CD14-positive monocyte (primary cell): Measurements from ENCODE around the gene GRIFIN. TPM values are rescaled to one million over a fixed set of nuclear protein-coding genes. Genes with fewer than 3 reads are reported as not detected.
A peak's percentile ranks its signal among the peaks of the same experiment; 100 is the strongest.

Source experiments
- DNase-seq, 3 donors: peaks; one replicate each; pipeline ENCODE4 v3.0.0-alpha.2; 2011 to 2022
- H2AFZ ChIP-seq: 2 replicates; pipeline ENCODE4 v1.6.0; 2012; ENCODE audit warnings: mild to moderate bottlenecking, low read depth, low read length, inconsistent platforms; ENCODE audit not compliant: insufficient read depth, poor library complexity, severe bottlenecking
- H3K27ac ChIP-seq, 2 donors: 1 replicate in 1 of 2; 2 replicates in 1 of 2; pipeline ENCODE4 v1.5.1; 2012 to 2013; ENCODE audit warnings: low read length in 2 of 2, control low read depth in 1 of 2, inconsistent platforms in 1 of 2, low read depth in 1 of 2, mild to moderate bottlenecking in 1 of 2
- H3K27me3 ChIP-seq, 2 donors: one replicate each; pipeline versions ENCODE4 v1.6.0 to v1.6.1; 2011 to 2013; ENCODE audit warnings: low read length in 2 of 2; ENCODE audit not compliant: control insufficient read depth in 2 of 2, insufficient read depth in 2 of 2
- H3K36me3 ChIP-seq, 2 donors: replicated peaks in 1 of 2; 1 replicate in 1 of 2; 2 replicates in 1 of 2; pipeline versions ENCODE4 v1.5.1 to v1.6.1; 2012 to 2013; ENCODE audit warnings: low read length in 2 of 2, control low read depth in 1 of 2, inconsistent platforms in 1 of 2, mild to moderate bottlenecking in 1 of 2; ENCODE audit not compliant: insufficient read depth in 2 of 2, control insufficient read depth in 1 of 2
- H3K4me1 ChIP-seq, 2 donors: 1 replicate in 1 of 2; 2 replicates in 1 of 2; pipeline versions ENCODE4 v1.5.1 to v1.6.1; 2012 to 2013; ENCODE audit warnings: low read length in 2 of 2, control low read depth in 1 of 2, inconsistent platforms in 1 of 2, mild to moderate bottlenecking in 1 of 2, moderate library complexity in 1 of 2; ENCODE audit not compliant: insufficient read depth in 2 of 2, control insufficient read depth in 1 of 2
- H3K4me2 ChIP-seq: replicated peaks from 2 replicates; pipeline ENCODE3; 2012; ENCODE audit warnings: low read length, moderate library complexity, mild to moderate bottlenecking; ENCODE audit not compliant: poor library complexity, severe bottlenecking; ENCODE audit errors: extremely low read depth
- H3K4me3 ChIP-seq, 3 experiments: fragments of 200-600 bp in 1 of 3; sonication (generic) in 1 of 3; replicated peaks in 1 of 3; 1 replicate in 2 of 3; 2 replicates in 1 of 3; pipeline ENCODE4 v1.5.1; 2011 to 2013; ENCODE audit warnings: low read length in 3 of 3, mild to moderate bottlenecking in 3 of 3, control low read depth in 2 of 3, low read depth in 2 of 3, inconsistent platforms in 1 of 3, moderate library complexity in 1 of 3
- H3K79me2 ChIP-seq: 2 replicates; pipeline ENCODE4 v1.6.0; 2012; ENCODE audit warnings: mild to moderate bottlenecking, control low read depth, inconsistent platforms, low read length, moderate library complexity; ENCODE audit not compliant: insufficient read depth
- H3K9ac ChIP-seq: 2 replicates; pipeline ENCODE4 v1.6.0; 2017; ENCODE audit warnings: low read length, mild to moderate bottlenecking; ENCODE audit not compliant: insufficient read depth, poor library complexity, severe bottlenecking
- H3K9me3 ChIP-seq, 2 donors: replicated peaks in 1 of 2; 1 replicate in 1 of 2; 2 replicates in 1 of 2; pipeline versions ENCODE4 v1.5.1 to v1.6.1; 2012 to 2013; ENCODE audit warnings: low read length in 2 of 2, control low read depth in 1 of 2; ENCODE audit not compliant: control insufficient read depth in 1 of 2, insufficient read depth in 1 of 2
- H4K20me1 ChIP-seq: 2 replicates; pipeline ENCODE4 v1.6.0; 2012; ENCODE audit warnings: mild to moderate bottlenecking, low read length, control low read depth, moderate library complexity; ENCODE audit not compliant: insufficient read depth
- H3K27ac Mint-ChIP-seq, 7 donors: one replicate each; pipeline ENCODE4 v1.8.0; 2020; ENCODE audit warnings: mild to moderate bottlenecking in 7 of 7, mixed read lengths in 7 of 7, moderate library complexity in 6 of 7, inconsistent platforms in 2 of 7
- H3K27me3 Mint-ChIP-seq, 3 donors: one replicate each; pipeline ENCODE4 v1.8.0; 2021 to 2022; ENCODE audit warnings: low read depth in 3 of 3, mild to moderate bottlenecking in 3 of 3, mixed read lengths in 3 of 3, moderate library complexity in 3 of 3, inconsistent platforms in 1 of 3
- H3K36me3 Mint-ChIP-seq, 2 donors: one replicate each; pipeline ENCODE4 v1.8.0; 2020; ENCODE audit warnings: mixed read lengths in 2 of 2, inconsistent platforms in 1 of 2, mild to moderate bottlenecking in 1 of 2
- H3K4me1 Mint-ChIP-seq: one replicate; pipeline ENCODE4 v1.8.0; 2020; ENCODE audit warnings: mild to moderate bottlenecking, mixed read lengths
- H3K4me3 Mint-ChIP-seq, 2 donors: one replicate each; pipeline ENCODE4 v1.8.0; 2020; ENCODE audit warnings: mild to moderate bottlenecking in 2 of 2, mixed read lengths in 2 of 2, moderate library complexity in 1 of 2
- H3K9me3 Mint-ChIP-seq, 7 donors: one replicate each; pipeline ENCODE4 v1.8.0; 2020 to 2022; ENCODE audit warnings: mixed read lengths in 7 of 7, mild to moderate bottlenecking in 6 of 7, moderate library complexity in 6 of 7, inconsistent platforms in 2 of 7
- CTCF ChIP-seq: fragments of 200-600 bp; IDR thresholded peaks from one replicate; pipeline ENCODE4 v1.8.0; 2022; ENCODE audit warnings: antibody characterized with exemption, mild to moderate bottlenecking
- WGBS: methylation state at CpG from one replicate; pipeline ENCODE4 v1.1.5; 2013; ENCODE audit warnings: missing lambda C conversion rate; ENCODE audit not compliant: insufficient coverage; 5-methylcytosine and 5-hydroxymethylcytosine counted together
- intact Hi-C, 2 donors: fragments of 100-400 bp; cut with micrococcal nuclease; formaldehyde crosslinking; loops; one replicate each; pipeline versions ENCODE4 v1.15.0 to v1.15.1; 2023
- polyA minus RNA-seq: library from RNA; depleted of rRNA, polyadenylated mRNA; stranded (reverse); fragments of >200 nt; gene quantifications from 2 replicates; pipeline ENCODE4 v1.2.3, GENCODE V29; 2012
- polyA plus RNA-seq, 3 donors: library from polyadenylated mRNA; depleted of rRNA in 1 of 3; unstranded in 2 of 3; stranded (reverse) in 1 of 3; fragments of 300-500 nt in 2 of 3; fragments of >200 nt in 1 of 3; fragmentation: Illumina TruSeq in 2 of 3; gene quantifications; 1 replicate in 2 of 3; 2 replicates in 1 of 3; pipeline ENCODE4 v1.2.3, GENCODE V29; 2012 to 2021
- total RNA-seq, 12 experiments: library from RNA in 1 of 12; stranded (reverse) in 1 of 12; fragments of 120-200 nt in 1 of 12; gene quantifications; one replicate each; pipeline ENCODE4 v1.2.4 and lab custom pipeline; 2013 to 2026; ENCODE audit warnings: mixed read lengths in 6 of 12, inconsistent platforms in 1 of 12

The GRIFIN gene
- not detected for total RNA-seq (2013)
- polyA plus RNA-seq, result not detected
- polyA minus RNA-seq, result not detected in 2 replicates
- total RNA-seq (lab: John Stamatoyannopoulos, UW), result 0 to 0.06 (median 0) reads per million in 11 experiments

- 67% methylated on average over 2 of the region's 16 CpGs for WGBS
- Histone ChIP-seq H2AFZ (no peak within 1 kb of the TSS), H3K4me1 (peaks cover 16 to 23% of the 10 kb centered on the region in 2 donors), H4K20me1 (no peaks in the 10 kb centered on the region), H3K79me2 (no peaks in the 10 kb centered on the region), H3K27ac (no peak within 1 kb of the TSS), H3K9ac (no peak within 1 kb of the TSS), H3K9me3 (no peaks in the 10 kb centered on the region), H3K36me3 (no peaks in the 10 kb centered on the region), H3K4me2 (no peak within 1 kb of the TSS), H3K27me3 (peaks cover 0 to 8% of the 10 kb centered on the region in 2 donors), H3K4me3 (peak within 1 kb of the TSS in 1 of 3 experiments; percentile 46)
- H3K27ac Mint-ChIP-seq, result peak within 1 kb of the TSS in 1 of 7 donors; percentile 72
- H3K27me3 Mint-ChIP-seq, result peaks cover 6 to 36% (median 13%) of the 10 kb centered on the region in 3 donors
- intact Hi-C loops, result loop anchor here (5.0 to 10.0 kb wide), 3 partner anchors 46 to 89 kb away; partner anchors contain the start of genes BRAT1 (in 1 of the 2) and IQCE (in 1 of the 2)
- peaks cover 0 to 3% (median 0%) of the 10 kb centered on the region in 7 donors for H3K9me3 Mint-ChIP-seq
- DNase-seq, result no peak
- no peak for TF ChIP-seq CTCF
- peaks cover 19% of the 10 kb centered on the region for H3K4me1 Mint-ChIP-seq
- H3K36me3 Mint-ChIP-seq, result no peaks in the 10 kb centered on the region
- peak within 1 kb of the TSS in 1 of 2 donors; percentile 26 for H3K4me3 Mint-ChIP-seq
Observed at GRCh38 chr7:2476298-2476697, at the start of gene GRIFIN. Gene GRIFIN, minus strand, starts transcription at chr7:2476398. Its CDS starts 15 bp downstream, at chr7:2476383.

DNA sequence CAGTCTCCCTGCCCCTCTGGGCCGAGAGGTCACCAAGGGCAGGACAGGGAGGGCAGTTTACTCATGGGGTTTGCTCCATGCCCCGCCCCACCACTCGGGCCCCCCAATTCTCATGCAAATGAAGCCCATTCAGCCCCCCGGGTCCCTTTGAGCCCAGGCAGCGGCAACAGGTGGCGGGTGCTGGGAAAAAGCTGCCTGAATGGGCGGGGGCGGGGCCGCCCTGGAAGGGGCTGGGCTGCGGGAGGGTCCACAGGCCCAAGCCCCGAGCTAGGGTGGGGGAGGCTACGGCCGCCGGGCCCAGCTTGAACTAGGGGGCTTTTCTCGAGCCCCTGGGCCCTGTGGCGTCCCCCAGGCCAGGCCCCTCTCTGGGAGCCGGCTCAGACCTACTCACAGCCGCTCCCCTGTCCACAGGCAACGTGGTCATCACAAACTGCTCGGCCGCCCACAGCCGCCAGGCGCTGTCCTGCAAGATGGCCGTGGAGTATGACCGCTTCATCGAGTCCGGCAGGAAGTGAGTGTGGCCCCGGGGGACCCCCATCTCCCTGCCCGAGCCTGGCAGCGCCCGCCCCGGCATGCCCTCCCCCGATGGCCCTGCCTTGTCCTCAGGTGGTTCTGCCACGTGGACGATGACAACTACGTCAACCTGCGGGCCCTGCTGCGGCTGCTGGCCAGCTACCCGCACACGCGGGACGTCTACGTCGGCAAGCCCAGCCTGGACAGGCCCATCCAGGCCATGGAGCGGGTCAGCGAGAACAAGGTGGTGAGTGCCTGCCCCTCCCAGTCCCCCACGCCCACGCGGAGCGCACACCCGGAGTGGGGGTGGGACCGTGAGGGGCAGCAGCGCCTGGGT, 48.8 kb upstream of the GRIFIN start:
- DNase-seq, result no peak
- Histone ChIP-seq H2AFZ (no peak overlapping the region), H3K27ac (peak overlapping the region; percentile 99 to 100), H3K79me2 (peaks cover 84% of the 10 kb centered on the region), H3K9me3 (no peaks in the 10 kb centered on the region), H3K36me3 (peaks cover 51 to 66% of the 10 kb centered on the region in 2 donors), H3K4me3 (peak overlapping the region in 2 of 3 experiments; percentile 94 to 100), H4K20me1 (peaks cover 88% of the 10 kb centered on the region), H3K9ac (peak overlapping the region; percentile 16), H3K4me2 (peak overlapping the region; percentile 97), H3K27me3 (no peaks in the 10 kb centered on the region), H3K4me1 (peaks cover 79% of the 10 kb centered on the region in 2 donors)
- intact Hi-C loops, result loop anchor here (5.0 to 10.0 kb wide), 4 partner anchors 32 to 990 kb away; partner anchors contain the start of genes BRAT1 (in 2 of the 2), IQCE (in 2 of the 2), TTYH3 (in 2 of the 2) and GRIFIN (in 1 of the 2)
- Mint-ChIP-seq H3K4me1 (peaks cover 69% of the 10 kb centered on the region), H3K27me3 (peaks cover 0 to 2% (median 1%) of the 10 kb centered on the region in 3 donors), H3K36me3 (peaks cover 47 to 66% of the 10 kb centered on the region in 2 donors), H3K9me3 (peaks cover 0 to 2% (median 0%) of the 10 kb centered on the region in 7 donors), H3K4me3 (peak overlapping the region in 1 of 2 donors; percentile 58), H3K27ac (peak overlapping the region in 6 of 7 donors; percentile 25 to 83 (median 52))
- no peak for TF ChIP-seq CTCF
- WGBS, result 90% methylated on average over 43 of the region's 53 CpGs
